Measurements from ENCODE around the gene RNF19B. TPM values are rescaled to one million over a fixed set of nuclear protein-coding genes. Genes with fewer than 3 reads are reported as not detected.

RNF19B gene
- total and polyA plus RNA-seq, 2 of the 13 experiments (the other 11 are each of a cell fraction or from before 2014, with no cell fraction given): 15.3 to 22.5 TPM

DNA sequence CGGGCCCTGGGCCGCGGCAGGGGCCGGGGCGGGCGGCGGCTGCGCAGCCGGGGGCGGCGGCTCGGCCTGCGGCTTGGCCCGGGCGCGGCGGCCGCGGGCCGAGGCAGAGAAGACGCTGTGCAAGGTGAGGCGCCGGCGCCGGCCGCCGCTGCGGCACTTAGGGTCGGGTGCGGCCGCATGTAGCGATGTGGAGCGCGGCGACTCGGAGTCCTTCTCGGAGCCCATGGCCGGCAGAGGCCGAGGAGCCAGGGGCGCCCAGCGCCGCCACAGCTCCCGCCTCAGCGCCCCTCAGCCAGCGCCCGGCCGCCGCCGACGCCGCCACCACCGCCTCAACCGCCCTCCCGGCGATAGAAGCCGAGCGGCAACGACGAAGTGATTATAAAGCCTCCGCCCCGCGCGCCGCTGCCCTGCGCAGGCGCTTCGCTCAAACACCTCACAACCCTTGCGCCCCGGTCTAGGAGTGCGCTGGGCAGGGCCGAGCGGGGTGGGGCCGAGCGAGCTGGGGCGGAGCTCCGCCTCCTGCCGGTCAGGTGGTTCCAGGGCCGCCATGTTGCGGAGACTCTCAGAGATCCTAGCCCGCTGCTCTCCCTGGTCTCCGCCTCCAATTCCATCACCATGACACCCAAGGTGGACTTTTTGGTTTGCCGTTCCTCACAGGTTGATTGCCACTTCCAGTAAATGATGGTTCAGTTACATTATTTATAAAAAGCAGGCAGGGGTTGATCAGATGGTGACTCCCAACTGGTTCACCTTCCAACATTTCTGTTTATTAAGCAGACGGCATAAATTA lies at the start of gene RNF19B (continued):
- TF ChIP-seq ZFP37 (CRISPR knock-in tag; IDR thresholded peaks at IDR 0.05; ENCODE audit: borderline replicate concordance) (0 out of 2 replicates have a peak, but pooled peaks have one; percentile 22), JUND (CRISPR knock-in tag; IDR thresholded peaks at IDR 0.05) (no peak), NR1H2 (CRISPR knock-in tag; IDR thresholded peaks at IDR 0.05; ENCODE audit: borderline replicate concordance, low read depth) (no peak), MIXL1 (CRISPR knock-in tag; IDR thresholded peaks at IDR 0.05) (peak; percentile 51; the same call in 1 of the 2 replicates), AGO2 (optimal IDR thresholded peaks at IDR 0.05; ENCODE audit: low read depth, low read length) (peak; percentile 6), ZNF747 (CRISPR knock-in tag; IDR thresholded peaks at IDR 0.05; ENCODE audit: borderline replicate concordance) (0 out of 2 replicates have a peak, but pooled peaks have one; percentile 27), PHF5A (CRISPR knock-in tag; IDR thresholded peaks at IDR 0.05; ENCODE audit: low read depth, unreplicated experiment) (no peak), ZNF17 (CRISPR knock-in tag; IDR thresholded peaks at IDR 0.05) (no peak), THYN1 (CRISPR knock-in tag; IDR thresholded peaks at IDR 0.05; ENCODE audit: borderline replicate concordance, low read depth) (no peak), NCOA1 (CRISPR knock-in tag; IDR thresholded peaks at IDR 0.05) (no peak), ZNF296 (CRISPR knock-in tag; conservative IDR thresholded peaks at IDR 0.05) (no peak), HNRNPL (IDR thresholded peaks at IDR 0.05; ENCODE audit: low read depth, low read length) (no peak), SNAI1 (CRISPR knock-in tag; IDR thresholded peaks at IDR 0.05; ENCODE audit: borderline replicate concordance) (no peak), IKZF1 (IDR thresholded peaks at IDR 0.05) (no peak), SIN3A (IDR thresholded peaks at IDR 0.05; ENCODE audit: borderline replicate concordance, low read depth, low read length) (peak; percentile 55; the same call in 1 of the 2 replicates), CHD4 (IDR thresholded peaks at IDR 0.05; ENCODE audit: borderline replicate concordance, low read length) (no peak), EHMT2 (IDR thresholded peaks at IDR 0.05; ENCODE audit: borderline replicate concordance, low read depth, low read length) (peak; percentile 96), ZNF430 (CRISPR knock-in tag; IDR thresholded peaks at IDR 0.05) (peak; percentile 54; the same call in 1 of the 2 replicates), ZNF292 (CRISPR knock-in tag; IDR thresholded peaks at IDR 0.05; ENCODE audit: borderline replicate concordance, low read depth) (no peak)
- TF ChIP-seq, protein P1, sequence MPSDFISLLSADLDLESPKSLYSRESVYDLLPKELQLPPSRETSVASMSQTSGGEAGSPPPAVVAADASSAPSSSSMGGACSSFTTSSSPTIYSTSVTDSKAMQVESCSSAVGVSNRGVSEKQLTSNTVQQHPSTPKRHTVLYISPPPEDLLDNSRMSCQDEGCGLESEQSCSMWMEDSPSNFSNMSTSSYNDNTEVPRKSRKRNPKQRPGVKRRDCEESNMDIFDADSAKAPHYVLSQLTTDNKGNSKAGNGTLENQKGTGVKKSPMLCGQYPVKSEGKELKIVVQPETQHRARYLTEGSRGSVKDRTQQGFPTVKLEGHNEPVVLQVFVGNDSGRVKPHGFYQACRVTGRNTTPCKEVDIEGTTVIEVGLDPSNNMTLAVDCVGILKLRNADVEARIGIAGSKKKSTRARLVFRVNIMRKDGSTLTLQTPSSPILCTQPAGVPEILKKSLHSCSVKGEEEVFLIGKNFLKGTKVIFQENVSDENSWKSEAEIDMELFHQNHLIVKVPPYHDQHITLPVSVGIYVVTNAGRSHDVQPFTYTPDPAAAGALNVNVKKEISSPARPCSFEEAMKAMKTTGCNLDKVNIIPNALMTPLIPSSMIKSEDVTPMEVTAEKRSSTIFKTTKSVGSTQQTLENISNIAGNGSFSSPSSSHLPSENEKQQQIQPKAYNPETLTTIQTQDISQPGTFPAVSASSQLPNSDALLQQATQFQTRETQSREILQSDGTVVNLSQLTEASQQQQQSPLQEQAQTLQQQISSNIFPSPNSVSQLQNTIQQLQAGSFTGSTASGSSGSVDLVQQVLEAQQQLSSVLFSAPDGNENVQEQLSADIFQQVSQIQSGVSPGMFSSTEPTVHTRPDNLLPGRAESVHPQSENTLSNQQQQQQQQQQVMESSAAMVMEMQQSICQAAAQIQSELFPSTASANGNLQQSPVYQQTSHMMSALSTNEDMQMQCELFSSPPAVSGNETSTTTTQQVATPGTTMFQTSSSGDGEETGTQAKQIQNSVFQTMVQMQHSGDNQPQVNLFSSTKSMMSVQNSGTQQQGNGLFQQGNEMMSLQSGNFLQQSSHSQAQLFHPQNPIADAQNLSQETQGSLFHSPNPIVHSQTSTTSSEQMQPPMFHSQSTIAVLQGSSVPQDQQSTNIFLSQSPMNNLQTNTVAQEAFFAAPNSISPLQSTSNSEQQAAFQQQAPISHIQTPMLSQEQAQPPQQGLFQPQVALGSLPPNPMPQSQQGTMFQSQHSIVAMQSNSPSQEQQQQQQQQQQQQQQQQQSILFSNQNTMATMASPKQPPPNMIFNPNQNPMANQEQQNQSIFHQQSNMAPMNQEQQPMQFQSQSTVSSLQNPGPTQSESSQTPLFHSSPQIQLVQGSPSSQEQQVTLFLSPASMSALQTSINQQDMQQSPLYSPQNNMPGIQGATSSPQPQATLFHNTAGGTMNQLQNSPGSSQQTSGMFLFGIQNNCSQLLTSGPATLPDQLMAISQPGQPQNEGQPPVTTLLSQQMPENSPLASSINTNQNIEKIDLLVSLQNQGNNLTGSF (CRISPR knock-in tag; IDR thresholded peaks at IDR 0.05): peak; percentile 71; the same call in 1 of the 2 replicates
- TF ChIP-seq, protein P2, sequence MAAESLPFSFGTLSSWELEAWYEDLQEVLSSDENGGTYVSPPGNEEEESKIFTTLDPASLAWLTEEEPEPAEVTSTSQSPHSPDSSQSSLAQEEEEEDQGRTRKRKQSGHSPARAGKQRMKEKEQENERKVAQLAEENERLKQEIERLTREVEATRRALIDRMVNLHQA (CRISPR knock-in tag; IDR thresholded peaks at IDR 0.05): no peak
